Memory B cell (primary cell): ENCODE results near the gene MPEG1.

Experiments used
- ATAC-seq: fragments of 150-1000 bp; cut with Tn5 transposase; 2 replicates; pipeline ENCODE4 v1.10.0; 2021; ENCODE audit warnings: low read depth, mild to moderate bottlenecking, moderate library complexity
- DNase-seq, 2 donors: peaks; one replicate each; pipeline ENCODE4 v3.0.0; 2022; ENCODE audit warnings: low spot score in 2 of 2
- H3K27ac Mint-ChIP-seq: one replicate; pipeline ENCODE4 v1.8.0; 2022; ENCODE audit warnings: mild to moderate bottlenecking, moderate library complexity, mixed read lengths
- H3K27me3 Mint-ChIP-seq: one replicate; pipeline ENCODE4 v1.8.0; 2022; ENCODE audit warnings: mixed read lengths
- H3K36me3 Mint-ChIP-seq: one replicate; pipeline ENCODE4 v1.8.0; 2022; ENCODE audit warnings: mild to moderate bottlenecking, mixed read lengths
- H3K4me1 Mint-ChIP-seq: one replicate; pipeline ENCODE4 v1.8.0; 2022; ENCODE audit warnings: mixed read lengths
- H3K4me3 Mint-ChIP-seq: one replicate; pipeline ENCODE4 v1.8.0; 2022; ENCODE audit warnings: mild to moderate bottlenecking, moderate library complexity, mixed read lengths
- H3K9me3 Mint-ChIP-seq: one replicate; pipeline ENCODE4 v1.8.0; 2022; ENCODE audit warnings: mixed read lengths

Gene MPEG1

DNA sequence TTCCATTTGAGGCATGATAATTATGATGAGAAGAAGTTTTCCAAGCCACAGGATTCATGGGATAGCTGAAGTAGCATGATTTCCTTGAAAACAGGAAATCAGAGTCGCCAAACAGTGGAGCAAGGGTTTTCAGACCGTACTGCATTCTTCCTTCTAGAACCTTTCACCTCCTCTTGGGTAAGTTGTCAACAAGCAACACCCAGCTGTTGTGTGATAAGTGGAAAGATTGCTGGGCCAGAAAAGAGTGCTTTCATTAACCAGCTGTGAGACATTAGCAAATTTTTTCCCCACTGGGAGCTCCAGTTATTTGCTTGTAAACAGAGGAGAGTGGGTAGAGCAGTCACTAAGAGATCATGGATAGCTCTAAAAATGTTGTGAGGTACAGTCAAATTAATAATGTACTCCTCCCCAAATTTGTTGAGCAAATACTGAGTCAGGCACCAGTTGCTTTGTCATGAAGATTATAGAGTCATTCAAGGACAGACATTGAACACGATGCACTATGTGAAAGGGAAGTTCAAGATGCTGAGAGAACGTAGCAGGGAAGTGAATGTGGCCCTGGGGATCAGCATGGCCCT lies 11.7 kb upstream of the MPEG1 start:
- Mint-ChIP-seq H3K4me3 (no peak overlapping the region), H3K36me3 (no peaks in the 10 kb centered on the region), H3K9me3 (no peaks in the 10 kb centered on the region), H3K27ac (peak overlapping the region; percentile 59), H3K4me1 (peaks cover 23% of the 10 kb centered on the region), H3K27me3 (no peaks in the 10 kb centered on the region)
- no peak for DNase-seq
- peak; percentile 42 for ATAC-seq

DNA sequence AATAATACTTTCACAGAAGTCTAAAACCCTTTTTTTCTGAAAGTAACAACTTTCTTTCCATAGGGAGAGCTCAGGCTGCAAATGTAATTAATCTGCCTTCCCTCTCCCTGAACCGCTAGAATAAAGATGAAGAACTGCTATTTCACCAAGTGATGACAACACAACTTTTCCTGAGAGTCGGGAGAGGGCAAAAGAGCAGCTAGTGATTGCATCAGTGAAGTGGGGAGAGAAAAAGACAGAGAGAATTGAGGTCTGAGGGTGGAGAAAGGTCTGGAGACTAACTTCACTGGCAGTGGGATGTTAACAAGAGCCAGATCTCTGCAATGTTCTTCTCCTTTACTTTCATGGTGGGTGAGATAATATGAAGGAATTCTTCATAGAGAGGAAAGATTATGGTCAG lies 10.9 kb upstream of the MPEG1 start:
- H3K27me3 Mint-ChIP-seq: no peaks in the 10 kb centered on the region
- H3K4me1 Mint-ChIP-seq: peaks cover 23% of the 10 kb centered on the region
- DNase-seq: no peak
- no peaks in the 10 kb centered on the region for H3K9me3 Mint-ChIP-seq
- H3K27ac Mint-ChIP-seq: peak overlapping the region; percentile 59
- ATAC-seq: no peak
- H3K4me3 Mint-ChIP-seq: no peak overlapping the region
- no peaks in the 10 kb centered on the region for H3K36me3 Mint-ChIP-seq

DNA sequence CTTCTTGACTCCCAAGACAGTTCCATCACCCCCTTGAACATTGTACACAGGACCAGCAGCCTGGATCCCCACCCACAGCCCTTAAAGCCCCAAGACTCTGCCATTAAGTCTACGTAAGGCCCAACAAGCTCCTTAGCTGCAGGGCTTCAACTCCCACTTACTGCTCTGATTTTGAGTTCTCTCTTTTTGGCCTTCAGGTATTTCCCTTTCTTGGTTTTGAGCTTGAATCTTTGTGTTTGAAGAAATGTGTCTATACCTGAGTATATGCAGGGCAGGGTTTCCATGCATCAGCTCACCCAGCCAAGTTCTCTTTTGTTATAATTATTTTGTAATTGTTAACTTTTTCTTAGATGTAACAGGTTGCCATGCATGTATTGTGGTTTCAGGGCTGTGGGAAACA lies 10.4 kb upstream of the MPEG1 start:
- Mint-ChIP-seq H3K4me3 (peak overlapping the region; percentile 21), H3K9me3 (no peaks in the 10 kb centered on the region), H3K27me3 (no peaks in the 10 kb centered on the region), H3K27ac (peak overlapping the region; percentile 59), H3K4me1 (peaks cover 27% of the 10 kb centered on the region), H3K36me3 (no peaks in the 10 kb centered on the region)
- ATAC-seq (peak; percentile 69), DNase-seq (no peak)

DNA sequence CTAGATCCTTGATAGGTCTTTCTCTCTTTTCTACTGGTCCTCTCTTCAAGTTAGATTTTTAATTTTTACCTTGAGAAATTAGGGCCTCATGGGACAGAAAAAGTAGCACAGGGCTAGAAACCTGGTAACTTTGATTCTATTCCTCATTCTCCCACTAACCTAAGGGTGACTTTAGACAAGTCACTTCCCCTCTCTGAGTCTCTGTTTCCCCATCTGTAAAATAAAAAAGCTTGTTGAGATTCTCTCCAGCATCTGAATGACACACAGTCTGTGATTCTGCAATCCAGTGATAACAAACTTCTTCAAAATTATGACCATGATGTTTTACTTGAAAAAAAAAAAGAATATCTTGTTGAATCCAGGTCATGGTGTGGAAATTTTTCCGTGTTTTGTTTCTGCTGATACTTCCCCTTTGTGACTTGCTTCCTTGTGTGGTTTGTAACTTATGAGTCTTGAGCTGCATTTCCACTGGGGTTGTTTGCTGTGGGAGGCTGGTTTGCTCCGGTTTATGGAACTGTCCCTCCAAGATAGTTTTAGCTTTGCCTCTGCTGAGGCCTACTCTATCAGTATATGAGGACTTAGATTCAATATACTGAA lies 9.8 kb upstream of the MPEG1 start:
- peaks cover 2% of the 10 kb centered on the region for H3K9me3 Mint-ChIP-seq
- peak overlapping the region; percentile 59 for H3K27ac Mint-ChIP-seq
- ATAC-seq (peak; percentile 31), DNase-seq (no peak)
- H3K4me3 Mint-ChIP-seq: no peak overlapping the region
- no peaks in the 10 kb centered on the region for H3K27me3 Mint-ChIP-seq
- no peaks in the 10 kb centered on the region for H3K36me3 Mint-ChIP-seq
- peaks cover 32% of the 10 kb centered on the region for H3K4me1 Mint-ChIP-seq

DNA sequence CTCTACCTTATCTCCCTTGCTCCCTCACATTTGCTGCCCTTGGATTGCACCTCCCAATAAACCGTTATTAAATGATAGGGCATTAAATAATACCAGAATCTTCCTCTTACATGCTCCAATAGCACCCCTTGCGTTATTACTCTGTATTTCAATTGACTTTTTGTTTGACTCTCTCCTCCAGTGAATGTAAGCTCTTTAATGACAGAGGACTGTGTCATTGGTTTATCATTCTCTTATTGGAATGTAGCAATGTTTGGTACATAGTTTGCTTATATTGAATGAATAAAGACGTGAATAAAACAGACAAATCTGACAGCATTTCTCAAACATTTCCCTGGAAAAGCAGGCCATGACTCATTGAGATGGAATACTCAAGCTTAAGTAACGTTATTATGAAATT lies 8.7 kb upstream of the MPEG1 start:
- ATAC-seq: no peak
- no peak overlapping the region for H3K27ac Mint-ChIP-seq
- H3K4me1 Mint-ChIP-seq: peaks cover 40% of the 10 kb centered on the region
- no peak for DNase-seq
- H3K36me3 Mint-ChIP-seq: no peaks in the 10 kb centered on the region
- H3K4me3 Mint-ChIP-seq: peak overlapping the region; percentile 50
- H3K9me3 Mint-ChIP-seq: peaks cover 2% of the 10 kb centered on the region
- H3K27me3 Mint-ChIP-seq: no peaks in the 10 kb centered on the region

DNA sequence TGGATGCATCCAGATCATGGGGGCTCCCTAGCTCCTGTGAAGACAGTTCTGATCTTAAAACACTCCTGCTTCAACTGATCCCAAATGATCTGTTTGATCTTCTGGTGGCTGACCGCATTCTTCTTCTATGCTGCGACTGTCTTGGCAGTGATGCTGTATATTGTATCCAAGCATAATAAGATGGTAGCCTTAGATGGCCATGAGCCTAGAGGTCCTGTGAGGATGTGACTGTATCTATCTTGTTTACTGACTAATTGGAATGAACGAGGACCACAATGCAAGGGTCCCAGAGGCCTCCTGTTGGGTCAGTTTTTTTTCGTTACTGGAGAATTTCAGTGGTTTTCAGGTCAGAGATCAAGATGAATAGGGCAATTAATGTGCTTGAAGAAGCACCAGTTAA lies 7.1 kb upstream of the MPEG1 start:
- Mint-ChIP-seq H3K36me3 (no peaks in the 10 kb centered on the region), H3K27me3 (no peaks in the 10 kb centered on the region), H3K9me3 (peaks cover 2% of the 10 kb centered on the region), H3K27ac (peak overlapping the region; percentile 14), H3K4me3 (no peak overlapping the region), H3K4me1 (peaks cover 40% of the 10 kb centered on the region)
- no peak for DNase-seq
- no peak for ATAC-seq

DNA sequence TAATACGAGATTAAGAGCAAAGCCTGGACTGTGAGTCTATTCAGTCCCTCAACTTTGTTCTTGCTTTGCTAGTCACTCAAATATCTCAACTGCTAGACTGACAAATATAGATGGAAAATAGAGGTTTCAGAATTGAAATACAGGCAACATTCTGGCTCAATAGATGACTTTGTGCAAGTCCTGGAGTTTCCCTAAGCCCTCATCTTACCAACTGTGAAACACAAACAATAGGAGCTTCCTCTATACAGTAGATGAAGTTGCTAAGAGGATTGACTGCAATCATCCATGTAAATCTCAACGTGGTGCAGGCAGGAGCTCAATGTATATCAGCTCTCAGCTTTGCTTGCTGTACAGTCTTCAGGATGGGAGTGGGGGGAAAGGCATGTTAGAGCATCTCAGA lies 6.2 kb upstream of the MPEG1 start:
- H3K36me3 Mint-ChIP-seq: no peaks in the 10 kb centered on the region
- DNase-seq (no peak), ATAC-seq (no peak)
- H3K27me3 Mint-ChIP-seq: no peaks in the 10 kb centered on the region
- H3K9me3 Mint-ChIP-seq: peaks cover 2% of the 10 kb centered on the region
- no peak overlapping the region for H3K4me3 Mint-ChIP-seq
- H3K27ac Mint-ChIP-seq: peak overlapping the region; percentile 99
- H3K4me1 Mint-ChIP-seq: peaks cover 42% of the 10 kb centered on the region

DNA sequence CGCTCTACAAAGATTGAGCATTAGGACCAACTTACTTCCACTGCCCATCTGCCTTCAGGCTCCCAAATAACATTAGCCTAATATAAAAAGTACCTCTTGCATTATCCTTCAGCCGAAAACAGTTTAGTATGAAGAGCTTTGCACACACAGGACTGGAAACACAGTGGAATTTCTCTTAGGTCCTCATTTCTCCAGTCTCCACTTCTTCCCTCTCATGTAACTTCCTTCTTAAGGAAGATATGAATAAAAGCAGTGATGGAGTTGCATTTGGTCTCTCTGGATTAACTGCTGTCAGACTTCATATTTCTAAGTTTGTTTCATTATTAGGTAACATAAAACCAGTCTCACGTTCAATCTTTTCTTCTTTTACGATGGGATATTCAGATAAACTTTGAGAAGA lies 5.6 kb upstream of the MPEG1 start:
- Mint-ChIP-seq H3K27ac (peak overlapping the region; percentile 99), H3K36me3 (no peaks in the 10 kb centered on the region), H3K9me3 (peaks cover 2% of the 10 kb centered on the region), H3K27me3 (no peaks in the 10 kb centered on the region), H3K4me3 (no peak overlapping the region), H3K4me1 (peaks cover 40% of the 10 kb centered on the region)
- DNase-seq (no peak), ATAC-seq (no peak)

DNA sequence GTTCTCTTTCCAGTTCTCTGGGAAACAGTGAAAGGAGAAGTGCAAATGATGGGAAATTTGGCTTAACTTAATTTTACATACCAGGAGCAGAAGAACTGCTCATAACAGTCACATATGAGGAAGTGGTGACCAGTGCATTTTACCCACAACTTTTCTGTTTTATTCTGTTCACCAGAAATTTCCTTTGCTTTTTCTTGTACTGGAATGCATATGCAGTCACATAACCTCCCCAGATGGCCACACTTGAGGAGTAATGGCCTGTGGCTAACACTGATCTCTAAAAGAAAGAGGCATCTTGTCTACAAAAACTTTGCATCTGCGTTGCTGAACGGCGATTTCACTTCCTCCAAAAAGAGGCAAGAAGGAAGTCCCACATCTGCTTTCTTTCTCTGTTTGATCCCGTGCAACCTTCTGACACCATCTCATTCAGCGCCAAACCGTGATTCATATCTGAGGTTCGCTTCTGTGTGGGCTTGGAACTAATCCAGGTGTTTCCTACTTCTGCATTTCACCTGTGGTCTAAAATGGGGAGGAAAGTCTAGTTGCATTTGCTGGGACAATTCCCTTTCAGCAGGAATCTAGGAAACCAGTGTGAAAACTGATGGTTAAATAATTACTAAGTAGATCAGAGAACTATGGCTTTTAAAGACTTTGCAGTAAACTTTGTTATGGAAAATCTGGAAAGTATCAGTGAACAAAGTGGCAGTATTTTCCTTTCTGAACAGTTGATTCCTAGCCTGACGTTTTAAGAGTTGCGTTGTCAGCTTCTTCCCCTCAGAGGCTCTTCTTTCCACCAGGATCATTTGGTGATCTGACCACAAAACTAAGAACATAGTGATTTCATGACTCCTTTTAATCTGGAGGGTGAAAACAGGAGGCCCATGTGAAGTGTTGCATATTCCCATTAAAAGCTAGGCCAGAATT lies 4.2 kb upstream of the MPEG1 start:
- Mint-ChIP-seq H3K27ac (peak overlapping the region; percentile 99), H3K27me3 (no peaks in the 10 kb centered on the region), H3K4me1 (peaks cover 41% of the 10 kb centered on the region), H3K36me3 (no peaks in the 10 kb centered on the region), H3K9me3 (peaks cover 2% of the 10 kb centered on the region), H3K4me3 (peak overlapping the region; percentile 63)
- peak; percentile 82 for ATAC-seq
- peak; percentile 50 to 82 for DNase-seq

DNA sequence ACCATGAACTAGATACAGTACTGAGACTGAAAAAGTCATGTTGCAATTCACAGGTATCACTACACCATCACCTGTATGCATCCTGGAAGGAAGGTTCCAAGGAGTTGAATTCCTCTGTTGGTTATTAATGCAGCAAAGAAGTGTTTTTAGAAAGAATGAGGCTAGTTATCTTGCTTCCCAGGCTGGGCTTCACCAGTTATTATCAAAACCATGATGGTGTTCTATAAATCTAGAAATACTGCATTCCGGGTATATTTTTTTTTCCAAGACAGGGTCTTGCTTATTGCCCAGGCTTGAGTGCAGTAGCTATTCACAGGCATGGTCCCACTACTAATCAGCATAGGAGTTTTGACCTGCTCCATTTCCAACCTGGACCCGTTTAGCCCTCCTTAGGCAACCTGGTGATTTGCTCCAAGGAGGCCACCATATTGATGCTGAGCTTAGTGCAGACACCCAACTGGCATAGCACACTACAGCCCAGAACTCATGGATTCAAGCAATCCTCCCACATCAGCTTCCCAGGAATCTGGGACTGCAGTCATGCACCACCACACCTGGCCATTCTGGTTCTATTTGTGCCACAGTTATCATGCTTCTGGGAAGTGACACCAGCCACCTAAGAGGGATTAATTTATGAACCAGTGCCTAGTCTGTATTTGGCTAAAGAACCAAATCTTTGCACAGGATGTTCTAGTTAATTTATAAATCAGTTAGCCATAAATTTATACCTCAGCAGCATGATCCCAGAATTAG lies 1.6 kb upstream of the MPEG1 start:
- ATAC-seq: no peak
- H3K36me3 Mint-ChIP-seq: peaks cover 14% of the 10 kb centered on the region
- peaks cover 40% of the 10 kb centered on the region for H3K4me1 Mint-ChIP-seq
- no peak for DNase-seq
- no peaks in the 10 kb centered on the region for H3K27me3 Mint-ChIP-seq
- no peak overlapping the region for H3K4me3 Mint-ChIP-seq
- peak overlapping the region; percentile 45 for H3K27ac Mint-ChIP-seq
- H3K9me3 Mint-ChIP-seq: peaks cover 2% of the 10 kb centered on the region

DNA sequence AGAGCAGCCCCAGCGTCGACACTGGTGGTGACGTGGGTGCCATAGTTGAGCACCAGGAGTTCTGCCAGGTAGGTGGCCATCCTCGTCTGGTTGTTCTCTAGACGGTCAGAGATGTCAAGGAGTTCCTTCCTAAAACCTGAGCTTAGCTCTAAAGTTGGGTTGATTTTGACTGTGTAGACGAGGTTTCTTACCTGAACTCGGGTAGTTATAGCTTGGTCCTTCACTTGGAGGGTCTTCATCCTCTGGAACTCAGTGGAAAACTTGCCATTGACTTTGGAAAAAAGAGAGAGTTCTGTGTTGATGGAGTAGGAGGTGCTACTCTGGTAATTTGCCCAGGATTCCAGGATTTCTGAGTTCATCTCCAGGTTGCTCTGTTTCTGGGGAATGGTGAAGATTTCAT lies 505 bp downstream of the MPEG1 start:
- Mint-ChIP-seq H3K4me3 (peak overlapping the region; percentile 92), H3K4me1 (peaks cover 41% of the 10 kb centered on the region), H3K27me3 (no peaks in the 10 kb centered on the region), H3K27ac (peak overlapping the region; percentile 96), H3K36me3 (peaks cover 24% of the 10 kb centered on the region), H3K9me3 (no peaks in the 10 kb centered on the region)
- DNase-seq: no peak
- no peak for ATAC-seq

DNA sequence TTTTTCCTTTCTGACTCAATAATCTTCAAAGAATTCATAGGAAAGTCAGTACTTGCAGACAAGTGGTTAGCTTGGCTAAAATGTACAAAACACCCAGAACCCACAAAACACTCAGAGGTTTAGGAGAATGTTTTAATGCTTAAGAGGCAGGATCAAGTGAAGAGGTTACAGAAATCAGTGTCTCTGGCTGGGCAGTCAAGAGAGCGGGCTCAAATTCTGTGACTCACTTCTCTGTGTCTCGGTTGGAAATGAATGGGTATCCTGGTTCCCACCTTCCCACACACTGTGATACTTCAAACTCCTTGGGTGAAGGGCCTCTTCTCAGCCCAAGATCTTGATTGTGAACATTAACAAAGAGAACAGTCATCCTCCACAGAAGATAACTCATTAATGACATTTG lies 3.8 kb downstream of the MPEG1 start:
- peaks cover 54% of the 10 kb centered on the region for H3K4me1 Mint-ChIP-seq

DNA sequence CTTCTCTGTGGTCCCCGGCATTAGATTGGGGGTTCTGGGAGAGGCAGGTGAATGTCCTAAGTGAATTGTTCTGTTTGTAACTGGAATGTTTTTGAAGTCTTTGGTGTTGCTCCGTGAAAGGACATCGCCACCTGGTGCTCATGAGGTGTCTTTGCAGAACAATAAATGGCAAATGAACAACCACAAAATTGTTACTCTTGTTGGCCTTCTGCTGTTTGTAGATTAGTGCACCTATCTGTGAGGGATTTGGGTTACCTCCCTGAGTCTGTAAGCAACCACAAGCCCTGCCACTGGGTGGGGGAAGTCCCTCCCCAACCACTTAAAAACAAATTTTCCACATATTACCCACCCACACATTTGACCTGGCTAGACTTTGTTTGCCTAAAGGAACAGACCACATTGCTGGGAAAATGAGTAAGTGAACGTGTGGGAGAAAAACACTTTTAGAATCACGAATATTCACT lies 4.7 kb downstream of the MPEG1 start:
- peaks cover 44% of the 10 kb centered on the region for H3K36me3 Mint-ChIP-seq
- no peaks in the 10 kb centered on the region for H3K27me3 Mint-ChIP-seq
- no peaks in the 10 kb centered on the region for H3K9me3 Mint-ChIP-seq
- DNase-seq (peak in 1 of 2 donors; percentile 62), ATAC-seq (peak; percentile 79)
- peaks cover 55% of the 10 kb centered on the region for H3K4me1 Mint-ChIP-seq
- peak overlapping the region; percentile 96 for H3K27ac Mint-ChIP-seq
- peak overlapping the region; percentile 92 for H3K4me3 Mint-ChIP-seq

More for the DNA sequence above, 3.8 kb downstream of the MPEG1 start:
- Mint-ChIP-seq H3K4me3 (peak overlapping the region; percentile 92), H3K27ac (peak overlapping the region; percentile 96), H3K36me3 (peaks cover 39% of the 10 kb centered on the region), H3K9me3 (no peaks in the 10 kb centered on the region), H3K27me3 (no peaks in the 10 kb centered on the region)
- DNase-seq: no peak
- ATAC-seq: no peak

DNA sequence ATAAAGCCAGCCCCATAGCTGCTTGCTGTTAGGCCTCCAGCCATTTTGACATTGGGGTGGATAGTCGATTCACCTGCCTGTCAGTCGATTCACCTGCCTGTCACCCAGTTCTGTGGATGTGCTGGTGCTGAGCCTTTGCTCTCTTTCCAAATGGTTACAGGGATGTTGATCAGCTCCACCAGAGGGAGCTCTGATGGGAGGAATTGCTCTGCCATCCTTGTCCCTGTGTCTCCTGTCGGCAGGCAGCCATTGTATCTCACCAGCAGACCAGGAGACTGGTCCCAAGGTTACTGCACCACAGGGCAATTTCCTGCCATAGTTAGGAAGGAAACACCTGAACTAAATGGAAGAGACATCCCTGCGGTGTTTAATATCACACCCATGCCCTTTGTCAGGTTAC lies 6.1 kb downstream of the MPEG1 start:
- Mint-ChIP-seq H3K27me3 (no peaks in the 10 kb centered on the region), H3K27ac (peak overlapping the region; percentile 96), H3K4me3 (peak overlapping the region; percentile 92), H3K4me1 (peaks cover 59% of the 10 kb centered on the region), H3K9me3 (no peaks in the 10 kb centered on the region), H3K36me3 (peaks cover 49% of the 10 kb centered on the region)
- DNase-seq (no peak), ATAC-seq (no peak)
